ENCODE data around the gene GCNA.
"Not testable (repeated sequence)": the region's sequence is repeated elsewhere in the genome, so short reads cannot be mapped to it uniquely, and the experiment has no call there.

Gene GCNA

DNA sequence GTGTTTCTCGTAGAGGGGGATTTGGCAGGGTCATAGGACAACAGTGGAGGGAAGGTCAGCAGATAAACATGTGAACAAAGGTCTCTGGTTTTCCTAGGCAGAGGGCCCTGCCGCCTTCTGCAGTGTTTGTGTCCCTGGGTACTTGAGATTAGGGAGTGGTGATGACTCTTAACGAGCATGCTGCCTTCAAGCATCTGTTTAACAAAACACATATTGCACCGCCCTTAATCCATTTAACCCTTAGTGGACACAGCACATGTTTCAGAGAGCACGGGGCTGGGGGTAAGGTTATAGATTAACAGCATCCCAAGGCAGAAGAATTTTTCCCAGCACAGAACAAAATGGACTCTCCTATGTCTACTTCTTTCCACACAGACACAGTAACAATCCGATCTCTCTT, 66.2 kb downstream of the GCNA start:
- not testable (repeated sequence) for DNase-seq (ENCODE audit: low spot score)

- peak; percentile 21 for DNase-seq (ENCODE audit: low spot score)
Observed at GRCh38 chrX:71650333-71650969, 72.2 kb downstream of the GCNA start.

- DNase-seq (ENCODE audit: low spot score) = peak; percentile 69
Observed at GRCh38 chrX:71652405-71652804, 74.2 kb downstream of the GCNA start.

GRCh38 chrX:71653344-71653743, 75.1 kb downstream of the GCNA start:
- no peak for DNase-seq (ENCODE audit: low spot score)

DNA sequence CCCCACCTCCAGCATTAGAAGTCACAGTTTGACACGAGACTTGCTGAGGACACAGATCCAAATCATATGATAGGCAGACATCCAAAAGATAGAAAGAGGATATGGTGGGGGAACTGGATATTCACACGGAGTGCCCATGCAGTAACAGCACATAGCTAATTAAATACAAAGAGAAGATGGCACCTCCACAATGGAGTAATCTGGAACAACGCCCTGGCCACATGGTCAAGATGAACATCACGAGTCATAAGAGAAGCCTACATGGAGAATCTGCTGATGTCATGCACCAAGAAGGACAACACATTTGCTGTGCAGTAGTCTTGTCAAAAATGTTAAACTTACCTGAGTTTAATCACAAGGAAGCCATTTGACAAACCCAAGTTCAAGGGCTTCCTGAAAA, 79.0 kb downstream of the GCNA start:
- no peak for DNase-seq (ENCODE audit: low spot score)

GRCh38 chrX:71659342-71659741, 81.1 kb downstream of the GCNA start:
- no peak for DNase-seq (ENCODE audit: low spot score)

DNA sequence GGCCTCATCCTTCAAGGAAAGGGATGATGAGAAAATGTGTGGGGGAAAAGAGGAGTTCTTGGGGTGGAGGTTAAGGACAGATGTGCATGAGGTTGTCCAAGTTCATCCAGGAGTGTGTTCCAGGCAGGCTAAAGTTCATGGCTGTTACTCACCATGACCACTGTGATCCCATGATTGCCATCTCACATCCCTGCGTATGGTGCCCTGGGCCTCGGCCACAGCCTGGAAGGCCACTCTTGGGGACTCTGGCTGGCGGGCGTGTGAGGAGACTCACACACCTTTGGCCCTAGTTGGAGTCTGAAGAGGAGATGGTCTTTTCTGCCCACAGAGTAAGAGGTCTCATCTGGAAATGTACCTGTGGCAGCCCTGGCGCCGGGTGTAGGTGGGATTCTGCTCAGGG, 81.7 kb downstream of the GCNA start:
- no peak for DNase-seq (ENCODE audit: low spot score)

DNA sequence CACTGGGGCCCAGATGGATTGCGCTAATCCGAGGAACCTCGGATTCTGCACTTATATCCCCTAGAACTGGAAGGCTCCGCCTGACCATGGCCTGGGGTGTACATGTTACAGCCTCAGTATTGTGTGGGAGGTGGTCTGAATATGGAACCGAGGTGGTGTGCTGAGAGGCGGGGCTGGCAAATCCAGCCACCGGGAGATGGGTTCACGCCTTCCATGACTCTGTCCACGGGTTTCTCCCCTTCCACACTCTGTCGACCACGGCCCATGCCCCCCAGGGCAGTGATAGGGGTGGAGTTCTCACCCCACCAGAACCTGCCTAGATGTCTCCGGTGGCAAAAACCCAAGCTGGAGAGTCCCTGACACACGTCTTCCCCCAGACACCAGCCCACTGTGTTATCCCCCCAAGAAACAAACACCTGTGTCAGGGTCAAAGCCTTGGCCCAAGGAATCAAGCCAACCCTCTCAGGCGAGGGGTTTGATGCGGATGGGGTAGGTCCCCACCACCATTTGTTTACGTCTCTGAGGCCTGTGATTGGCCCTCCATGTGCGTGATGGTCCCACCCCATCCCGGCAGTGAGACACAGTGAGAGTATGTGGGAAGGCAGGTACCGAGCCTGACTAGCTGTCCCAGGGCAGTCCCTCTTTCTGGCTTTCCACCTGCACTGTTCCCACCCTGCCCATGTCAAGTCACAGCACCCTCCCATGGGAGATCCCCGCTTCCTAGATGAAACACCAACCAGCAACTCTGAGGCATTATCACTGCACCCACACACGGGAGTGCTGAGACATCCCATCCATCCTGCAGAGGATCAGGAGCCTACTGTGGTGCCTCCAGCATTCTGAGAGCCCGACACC, 82.6 kb downstream of the GCNA start:
- DNase-seq (ENCODE audit: low spot score) = no peak

DNA sequence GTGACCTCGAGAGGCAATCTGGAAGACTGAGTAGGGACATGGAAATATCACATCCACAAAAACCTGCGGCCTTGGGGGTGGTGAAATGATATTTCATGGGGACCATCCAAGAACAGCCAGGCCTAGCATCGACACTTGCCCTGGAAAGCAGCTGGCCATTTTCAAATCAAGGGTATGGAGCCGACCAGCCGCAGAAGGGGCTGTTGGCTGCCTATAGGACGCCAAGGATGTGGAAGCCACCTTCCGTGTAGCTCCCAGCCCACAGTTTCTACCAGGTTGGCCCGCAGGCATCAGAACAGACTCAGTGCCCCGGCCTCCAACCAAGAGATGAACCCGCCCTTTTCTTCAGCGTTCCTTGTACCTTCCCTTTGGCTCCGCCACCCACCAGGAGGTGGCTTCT, 83.7 kb downstream of the GCNA start:
- DNase-seq (ENCODE audit: low spot score) = no peak

- not testable (repeated sequence) for DNase-seq (ENCODE audit: low spot score)
Observed at GRCh38 chrX:71662654-71663053, 84.4 kb downstream of the GCNA start.
